OCI-LY7 (cell line): ENCODE measurements around the gene F7.
"Not testable (repeated sequence)": the region's sequence is repeated elsewhere in the genome, so short reads cannot be mapped to it uniquely, and the experiment has no call there.

ENCODE experiments used
- EZH2phosphoT487 ChIP-seq: fragments of 200-600 bp; sonication (generic); IDR thresholded peaks from 2 replicates; pipeline ENCODE4 v1.6.1; 2018; ENCODE audit warnings: low read depth, borderline replicate concordance, mild to moderate bottlenecking, mixed run types, antibody characterized with exemption, low read length, moderate library complexity, mixed read lengths
- TF ChIP-seq, protein P1 (sequence below): fragments of 200-600 bp; sonication (generic); conservative IDR thresholded peaks from 2 replicates; pipeline ENCODE4 v1.5.1; 2014; ENCODE audit warnings: mild to moderate bottlenecking, antibody characterized with exemption, low read length, moderate library complexity, mixed read lengths

DNA sequence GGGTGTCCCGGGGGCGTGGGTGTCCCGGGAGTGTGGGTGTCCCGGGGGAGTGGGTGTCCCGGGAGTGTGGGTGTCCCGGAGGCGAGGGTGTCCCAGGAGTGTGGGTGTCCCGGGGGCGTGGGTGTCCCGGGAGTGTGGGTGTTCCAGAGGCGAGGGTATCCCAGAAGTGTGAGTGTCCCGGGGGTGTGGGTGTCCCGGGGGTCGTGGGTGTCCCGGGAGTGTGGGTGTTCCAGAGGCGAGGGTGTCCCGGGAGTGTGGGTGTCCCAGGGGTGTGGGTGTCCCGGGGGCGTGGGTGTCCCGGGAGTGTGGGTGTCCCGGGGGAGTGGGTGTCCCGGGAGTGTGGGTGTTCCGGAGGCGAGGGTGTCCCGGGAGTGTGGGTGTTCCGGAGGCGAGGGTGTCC lies 2.9 kb downstream of the F7 start:
- TF ChIP-seq, protein P1, sequence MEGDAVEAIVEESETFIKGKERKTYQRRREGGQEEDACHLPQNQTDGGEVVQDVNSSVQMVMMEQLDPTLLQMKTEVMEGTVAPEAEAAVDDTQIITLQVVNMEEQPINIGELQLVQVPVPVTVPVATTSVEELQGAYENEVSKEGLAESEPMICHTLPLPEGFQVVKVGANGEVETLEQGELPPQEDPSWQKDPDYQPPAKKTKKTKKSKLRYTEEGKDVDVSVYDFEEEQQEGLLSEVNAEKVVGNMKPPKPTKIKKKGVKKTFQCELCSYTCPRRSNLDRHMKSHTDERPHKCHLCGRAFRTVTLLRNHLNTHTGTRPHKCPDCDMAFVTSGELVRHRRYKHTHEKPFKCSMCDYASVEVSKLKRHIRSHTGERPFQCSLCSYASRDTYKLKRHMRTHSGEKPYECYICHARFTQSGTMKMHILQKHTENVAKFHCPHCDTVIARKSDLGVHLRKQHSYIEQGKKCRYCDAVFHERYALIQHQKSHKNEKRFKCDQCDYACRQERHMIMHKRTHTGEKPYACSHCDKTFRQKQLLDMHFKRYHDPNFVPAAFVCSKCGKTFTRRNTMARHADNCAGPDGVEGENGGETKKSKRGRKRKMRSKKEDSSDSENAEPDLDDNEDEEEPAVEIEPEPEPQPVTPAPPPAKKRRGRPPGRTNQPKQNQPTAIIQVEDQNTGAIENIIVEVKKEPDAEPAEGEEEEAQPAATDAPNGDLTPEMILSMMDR, result not testable (repeated sequence)
- not testable (repeated sequence) for TF ChIP-seq EZH2phosphoT487
